ENCODE measurements around the gene SPNS1. TPM values are rescaled to one million over a fixed set of nuclear protein-coding genes. Genes with fewer than 3 reads are reported as not detected.

SPNS1 gene
- total and polyA plus RNA-seq, 9 donors = 4.5 to 25.5 (median 17.4) TPM

- H3K27ac ChIP-seq = no peak overlapping the region
These were observed 44.4 kb upstream of the SPNS1 start for GRCh38 chr16:28930203-28930602.

GRCh38 chr16:28930652-28931051, 43.9 kb upstream of the SPNS1 start:
- no peak overlapping the region for H3K4me3 ChIP-seq
- no peak for TF ChIP-seq POLR2A (IDR thresholded peaks at IDR 0.05)
- no peak for TF ChIP-seq EP300 (IDR thresholded peaks at IDR 0.05)
- no peak for TF ChIP-seq CTCF (IDR thresholded peaks at IDR 0.05)
- H3K36me3 ChIP-seq = no peaks in the 10 kb centered on the region
- H3K4me1 ChIP-seq (ENCODE audit: insufficient read depth) = no peaks in the 10 kb centered on the region
- no peak overlapping the region for H3K27ac ChIP-seq
- H3K27me3 ChIP-seq = no peaks in the 10 kb centered on the region
- 81 to 88% (median 83%) methylated on average over 3 of the region's 3 CpGs for WGBS, 3 donors
- intact Hi-C loops (cut with DNase I) = loop anchor here in 2 of 4 donors (2.0 to 10.0 kb wide), 2 partner anchors 16 to 106 kb away; partner anchors contain the start of gene ATXN2L (in 1 of the 2)
- no peaks in the 10 kb centered on the region for H3K9me3 ChIP-seq
- DNase-seq = no peak

More at GRCh38 chr16:28930203-28930602, 44.4 kb upstream of the SPNS1 start:
- Histone ChIP-seq H3K9me3 (no peaks in the 10 kb centered on the region), H3K27me3 (no peaks in the 10 kb centered on the region), H3K4me1 (ENCODE audit: insufficient read depth) (no peaks in the 10 kb centered on the region), H3K4me3 (no peak overlapping the region), H3K36me3 (no peaks in the 10 kb centered on the region)
- TF ChIP-seq POLR2A (IDR thresholded peaks at IDR 0.05) (no peak), EP300 (IDR thresholded peaks at IDR 0.05) (no peak), CTCF (IDR thresholded peaks at IDR 0.05) (no peak)
- WGBS, 3 donors = 83 to 94% (median 83%) methylated on average over 3 of the region's 3 CpGs
- intact Hi-C loops (cut with DNase I) = loop anchor here in 2 of 4 donors (2.0 to 10.0 kb wide), 2 partner anchors 15 to 105 kb away; partner anchors contain the start of gene ATXN2L (in 1 of the 2)
- no peak for DNase-seq

GRCh38 chr16:28931801-28932225, 42.8 kb upstream of the SPNS1 start, which contains the start of gene CD19:
TSS of gene CD19 (plus strand) at chr16:28931971. CDS start at chr16:28932001, 30 bp downstream.
- TF ChIP-seq POLR2A (IDR thresholded peaks at IDR 0.05) (no peak), EP300 (IDR thresholded peaks at IDR 0.05) (no peak), CTCF (IDR thresholded peaks at IDR 0.05) (no peak)
- H3K9me3 ChIP-seq = no peaks in the 10 kb centered on the region
- DNase-seq = no peak
- whole genome bisulfite sequencing, 3 donors = 88 to 92% (median 91%) methylated on average over 10 of the region's 10 CpGs
- no peak within 1 kb of the TSS for H3K27ac ChIP-seq
- peaks cover 5% of the 10 kb centered on the region for H3K4me1 ChIP-seq (ENCODE audit: insufficient read depth)
- no peaks in the 10 kb centered on the region for H3K27me3 ChIP-seq
- no peak within 1 kb of the TSS for H3K4me3 ChIP-seq
- intact Hi-C loops (cut with DNase I) = loop anchor here in 2 of 4 donors (2.0 to 10.0 kb wide), 2 partner anchors 17 to 107 kb away; partner anchors contain the start of gene ATXN2L (in 1 of the 2)
- H3K36me3 ChIP-seq = no peaks in the 10 kb centered on the region

- Histone ChIP-seq H3K4me1 (ENCODE audit: insufficient read depth) (peaks cover 5% of the 10 kb centered on the region), H3K4me3 (no peak overlapping the region), H3K36me3 (no peaks in the 10 kb centered on the region), H3K27me3 (no peaks in the 10 kb centered on the region), H3K9me3 (no peaks in the 10 kb centered on the region), H3K27ac (no peak overlapping the region)
- DNase-seq = no peak
- WGBS, 3 donors = 74 to 82% (median 78%) methylated on average over 20 of the region's 20 CpGs
- intact Hi-C loops (cut with DNase I) = loop anchor here in 1 of 4 donors (10.0 kb wide), 1 partner anchor 108 kb away; the partner anchor contains the start of gene ATXN2L
- TF ChIP-seq EP300 (IDR thresholded peaks at IDR 0.05) = no peak
These were observed 42.0 kb upstream of the SPNS1 start for GRCh38 chr16:28932339-28933141.
